LoVo (cell line): ENCODE results near the gene CT45A7.
"Not testable (repeated sequence)": the region's sequence is repeated elsewhere in the genome, so short reads cannot be mapped to it uniquely, and the experiment has no call there.

ENCODE experiments used
- DNase-seq: peaks from one replicate; pipeline ENCODE4 v3.0.0-alpha.2; 2016; ENCODE audit warnings: low spot score

CT45A7 gene, protein sequence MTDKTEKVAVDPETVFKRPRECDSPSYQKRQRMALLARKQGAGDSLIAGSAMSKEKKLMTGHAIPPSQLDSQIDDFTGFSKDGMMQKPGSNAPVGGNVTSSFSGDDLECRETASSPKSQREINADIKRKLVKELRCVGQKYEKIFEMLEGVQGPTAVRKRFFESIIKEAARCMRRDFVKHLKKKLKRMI

DNA sequence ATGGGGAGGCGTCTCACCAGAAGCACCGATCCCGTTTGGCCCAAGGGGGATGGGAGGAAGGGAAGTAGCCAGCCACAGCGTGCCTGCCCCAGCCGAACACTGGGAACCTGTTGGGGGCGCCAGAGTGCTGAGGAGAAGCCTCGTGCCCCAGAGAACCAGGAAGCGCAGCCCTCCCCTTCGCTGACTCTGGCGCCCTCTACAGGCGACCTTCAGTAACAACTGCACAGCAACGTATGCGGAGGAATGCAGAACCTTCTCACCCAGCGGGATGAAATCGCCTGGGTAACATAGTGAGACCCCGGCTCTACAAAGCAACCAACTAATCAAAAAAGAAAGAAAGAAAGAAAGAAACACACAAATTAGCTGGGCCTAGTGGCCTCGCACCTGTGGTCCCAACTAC lies at the start of gene CT45A7:
Gene CT45A7, minus strand, starts transcription at position 101 of the 400 bp plus-strand sequence. CDS start 3,747 bp downstream, outside the sequence.
- not testable (repeated sequence) for DNase-seq

DNA sequence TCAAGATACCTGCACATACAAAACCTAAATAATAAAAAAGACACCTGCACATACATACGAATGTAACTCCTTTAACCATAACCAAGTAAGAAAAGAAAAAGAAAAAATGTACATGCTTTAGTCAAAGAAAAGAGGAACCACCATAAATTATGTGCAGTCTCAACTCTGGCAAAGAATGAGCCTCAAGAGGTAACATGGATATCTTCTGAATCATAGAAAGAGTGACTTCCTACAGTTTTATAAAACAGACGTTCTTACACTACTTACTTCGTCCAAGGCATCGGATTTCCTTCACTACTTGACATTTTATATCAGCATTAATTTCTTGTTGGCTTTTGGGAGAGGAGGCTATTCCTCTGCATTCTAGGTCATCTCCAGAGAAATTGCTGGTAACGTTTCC lies 45.7 kb upstream of the CT45A7 start:
- not testable (repeated sequence) for DNase-seq

DNA sequence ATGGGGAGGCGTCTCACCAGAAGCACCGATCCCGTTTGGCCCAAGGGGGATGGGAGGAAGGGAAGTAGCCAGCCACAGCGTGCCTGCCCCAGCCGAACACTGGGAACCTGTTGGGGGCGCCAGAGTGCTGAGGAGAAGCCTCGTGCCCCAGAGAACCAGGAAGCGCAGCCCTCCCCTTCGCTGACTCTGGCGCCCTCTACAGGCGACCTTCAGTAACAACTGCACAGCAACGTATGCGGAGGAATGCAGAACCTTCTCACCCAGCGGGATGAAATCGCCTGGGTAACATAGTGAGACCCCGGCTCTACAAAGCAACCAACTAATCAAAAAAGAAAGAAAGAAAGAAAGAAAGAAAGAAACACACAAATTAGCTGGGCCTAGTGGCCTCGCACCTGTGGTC lies 34.6 kb upstream of the CT45A7 start, which contains the start of gene CT45A9:
Gene CT45A9, minus strand, starts transcription at position 101 of the 400 bp plus-strand sequence. CDS start 3,751 bp downstream, outside the sequence.
- DNase-seq = not testable (repeated sequence)

DNA sequence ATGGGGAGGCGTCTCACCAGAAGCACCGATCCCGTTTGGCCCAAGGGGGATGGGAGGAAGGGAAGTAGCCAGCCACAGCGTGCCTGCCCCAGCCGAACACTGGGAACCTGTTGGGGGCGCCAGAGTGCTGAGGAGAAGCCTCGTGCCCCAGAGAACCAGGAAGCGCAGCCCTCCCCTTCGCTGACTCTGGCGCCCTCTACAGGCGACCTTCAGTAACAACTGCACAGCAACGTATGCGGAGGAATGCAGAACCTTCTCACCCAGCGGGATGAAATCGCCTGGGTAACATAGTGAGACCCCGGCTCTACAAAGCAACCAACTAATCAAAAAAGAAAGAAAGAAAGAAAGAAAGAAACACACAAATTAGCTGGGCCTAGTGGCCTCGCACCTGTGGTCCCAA lies 17.4 kb upstream of the CT45A7 start, which contains the start of gene CT45A8:
Gene CT45A8, minus strand, starts transcription at position 101 of the 400 bp plus-strand sequence. CDS start 3,755 bp downstream, outside the sequence.
- not testable (repeated sequence) for DNase-seq

DNA sequence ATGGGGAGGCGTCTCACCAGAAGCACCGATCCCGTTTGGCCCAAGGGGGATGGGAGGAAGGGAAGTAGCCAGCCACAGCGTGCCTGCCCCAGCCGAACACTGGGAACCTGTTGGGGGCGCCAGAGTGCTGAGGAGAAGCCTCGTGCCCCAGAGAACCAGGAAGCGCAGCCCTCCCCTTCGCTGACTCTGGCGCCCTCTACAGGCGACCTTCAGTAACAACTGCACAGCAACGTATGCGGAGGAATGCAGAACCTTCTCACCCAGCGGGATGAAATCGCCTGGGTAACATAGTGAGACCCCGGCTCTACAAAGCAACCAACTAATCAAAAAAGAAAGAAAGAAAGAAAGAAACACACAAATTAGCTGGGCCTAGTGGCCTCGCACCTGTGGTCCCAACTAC lies 17.2 kb downstream of the CT45A7 start, which contains the start of gene CT45A2:
Gene CT45A2, minus strand, starts transcription at position 101 of the 400 bp plus-strand sequence. CDS start 3,747 bp downstream, outside the sequence.
- not testable (repeated sequence) for DNase-seq

DNA sequence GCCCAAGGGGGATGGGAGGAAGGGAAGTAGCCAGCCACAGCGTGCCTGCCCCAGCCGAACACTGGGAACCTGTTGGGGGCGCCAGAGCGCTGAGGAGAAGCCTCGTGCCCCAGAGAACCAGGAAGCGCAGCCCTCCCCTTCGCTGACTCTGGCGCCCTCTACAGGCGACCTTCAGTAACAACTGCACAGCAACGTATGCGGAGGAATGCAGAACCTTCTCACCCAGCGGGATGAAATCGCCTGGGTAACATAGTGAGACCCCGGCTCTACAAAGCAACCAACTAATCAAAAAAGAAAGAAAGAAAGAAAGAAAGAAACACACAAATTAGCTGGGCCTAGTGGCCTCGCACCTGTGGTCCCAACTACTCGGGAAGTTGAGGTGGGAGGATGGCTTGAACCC lies 34.4 kb downstream of the CT45A7 start, which contains the start of gene CT45A6:
Gene CT45A6, minus strand, starts transcription at position 101 of the 400 bp plus-strand sequence. CDS start 3,794 bp downstream, outside the sequence.
- not testable (repeated sequence) for DNase-seq

DNA sequence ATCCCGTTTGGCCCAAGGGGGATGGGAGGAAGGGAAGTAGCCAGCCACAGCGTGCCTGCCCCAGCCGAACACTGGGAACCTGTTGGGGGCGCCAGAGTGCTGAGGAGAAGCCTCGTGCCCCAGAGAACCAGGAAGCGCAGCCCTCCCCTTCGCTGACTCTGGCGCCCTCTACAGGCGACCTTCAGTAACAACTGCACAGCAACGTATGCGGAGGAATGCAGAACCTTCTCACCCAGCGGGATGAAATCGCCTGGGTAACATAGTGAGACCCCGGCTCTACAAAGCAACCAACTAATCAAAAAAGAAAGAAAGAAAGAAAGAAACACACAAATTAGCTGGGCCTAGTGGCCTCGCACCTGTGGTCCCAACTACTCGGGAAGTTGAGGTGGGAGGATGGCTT lies 51.7 kb downstream of the CT45A7 start, which contains the start of gene CT45A5:
Gene CT45A5, minus strand, starts transcription at position 101 of the 400 bp plus-strand sequence. CDS start 3,774 bp downstream, outside the sequence.
- DNase-seq = not testable (repeated sequence)
